NT2/D1 (cell line): Measurements from ENCODE around the gene UBE2G1.

Experiments
- DNase-seq: peaks from one replicate; pipeline ENCODE4 v3.0.0-alpha.2; 2011; ENCODE audit warnings: low read depth, low spot score
- H3K27me3 ChIP-seq: 2 replicates; pipeline ENCODE4 v1.6.0; 2011; ENCODE audit warnings: mild to moderate bottlenecking; ENCODE audit not compliant: insufficient read length, insufficient read depth
- H3K36me3 ChIP-seq: 2 replicates; pipeline ENCODE4 v1.6.1; 2011; ENCODE audit warnings: mild to moderate bottlenecking, low read length, mixed read lengths; ENCODE audit not compliant: insufficient read depth, insufficient read length
- H3K4me1 ChIP-seq: 2 replicates; pipeline ENCODE4 v1.5.1; 2011; ENCODE audit not compliant: insufficient read depth, insufficient read length
- H3K4me3 ChIP-seq: 2 replicates; pipeline ENCODE4 v1.5.1; 2011; ENCODE audit warnings: low read depth; ENCODE audit not compliant: insufficient read length
- H3K9ac ChIP-seq: 2 replicates; pipeline ENCODE4 v1.6.0; 2011; ENCODE audit warnings: low read depth; ENCODE audit not compliant: insufficient read length
- H3K9me3 ChIP-seq: 2 replicates; pipeline ENCODE4 v1.5.1; 2011; ENCODE audit warnings: mild to moderate bottlenecking, low read length; ENCODE audit not compliant: insufficient read depth
- SUZ12 ChIP-seq: IDR thresholded peaks from 2 replicates; pipeline ENCODE4 v1.6.1; 2011; ENCODE audit not compliant: insufficient read length, insufficient read depth; ENCODE audit errors: extremely low read depth
- YY1 ChIP-seq: IDR thresholded peaks from 2 replicates; pipeline ENCODE4 v1.6.1; 2011; ENCODE audit not compliant: insufficient read length, insufficient read depth
- ZNF274 ChIP-seq: IDR thresholded peaks from 2 replicates; pipeline ENCODE4 v1.6.1; 2011; ENCODE audit warnings: mild to moderate bottlenecking, low read depth, low read length

The UBE2G1 gene

GRCh38 chr17:4246674-4247073 lies 119.8 kb downstream of the UBE2G1 start:
- TF ChIP-seq ZNF274 (no peak), YY1 (no peak), SUZ12 (no peak)
- no peaks in the 10 kb centered on the region for H3K27me3 ChIP-seq
- H3K4me3 ChIP-seq: no peak overlapping the region
- H3K9ac ChIP-seq: no peak overlapping the region
- H3K36me3 ChIP-seq: peaks cover 19% of the 10 kb centered on the region
- no peaks in the 10 kb centered on the region for H3K9me3 ChIP-seq
- no peak for DNase-seq
- H3K4me1 ChIP-seq: peaks cover 5% of the 10 kb centered on the region

- TF ChIP-seq SUZ12: no peak
- no peak for TF ChIP-seq ZNF274
- TF ChIP-seq YY1: no peak
- Histone ChIP-seq H3K9me3 (no peaks in the 10 kb centered on the region), H3K4me3 (no peak overlapping the region), H3K4me1 (no peaks in the 10 kb centered on the region), H3K9ac (no peak overlapping the region), H3K36me3 (peaks cover 36% of the 10 kb centered on the region), H3K27me3 (no peaks in the 10 kb centered on the region)
- no peak for DNase-seq
These were observed 124.9 kb downstream of the UBE2G1 start for GRCh38 chr17:4241535-4241934.

- DNase-seq: no peak
- Histone ChIP-seq H3K4me1 (no peaks in the 10 kb centered on the region), H3K9me3 (no peaks in the 10 kb centered on the region), H3K9ac (no peak overlapping the region), H3K36me3 (peaks cover 52% of the 10 kb centered on the region), H3K27me3 (no peaks in the 10 kb centered on the region), H3K4me3 (no peak overlapping the region)
- TF ChIP-seq YY1: no peak
- TF ChIP-seq SUZ12: no peak
- no peak for TF ChIP-seq ZNF274
These were observed 130.0 kb downstream of the UBE2G1 start for GRCh38 chr17:4236456-4236855.

GRCh38 chr17:4235372-4236279 lies 130.8 kb downstream of the UBE2G1 start:
- Histone ChIP-seq H3K4me1 (no peaks in the 10 kb centered on the region), H3K27me3 (no peaks in the 10 kb centered on the region), H3K36me3 (peaks cover 50% of the 10 kb centered on the region), H3K9ac (no peak overlapping the region), H3K9me3 (no peaks in the 10 kb centered on the region), H3K4me3 (no peak overlapping the region)
- DNase-seq: no peak
- TF ChIP-seq ZNF274 (no peak), SUZ12 (no peak), YY1 (no peak)

- H3K9me3 ChIP-seq: no peaks in the 10 kb centered on the region
- no peaks in the 10 kb centered on the region for H3K4me1 ChIP-seq
- no peak overlapping the region for H3K4me3 ChIP-seq
- peaks cover 42% of the 10 kb centered on the region for H3K36me3 ChIP-seq
- TF ChIP-seq SUZ12 (no peak), ZNF274 (no peak), YY1 (no peak)
- no peak for DNase-seq
- H3K27me3 ChIP-seq: no peaks in the 10 kb centered on the region
- no peak overlapping the region for H3K9ac ChIP-seq
These were observed 132.1 kb downstream of the UBE2G1 start for GRCh38 chr17:4234401-4234800.

GRCh38 chr17:4233668-4234258 lies 132.7 kb downstream of the UBE2G1 start:
- H3K4me1 ChIP-seq: no peaks in the 10 kb centered on the region
- no peak for TF ChIP-seq YY1
- no peak for TF ChIP-seq SUZ12
- TF ChIP-seq ZNF274: no peak
- DNase-seq: no peak
- H3K9me3 ChIP-seq: no peaks in the 10 kb centered on the region
- H3K4me3 ChIP-seq: no peak overlapping the region
- no peaks in the 10 kb centered on the region for H3K27me3 ChIP-seq
- peaks cover 38% of the 10 kb centered on the region for H3K36me3 ChIP-seq
- no peak overlapping the region for H3K9ac ChIP-seq

GRCh38 chr17:4232168-4232813 lies 134.2 kb downstream of the UBE2G1 start:
- peaks cover 30% of the 10 kb centered on the region for H3K36me3 ChIP-seq
- no peak overlapping the region for H3K9ac ChIP-seq
- DNase-seq: no peak
- no peak overlapping the region for H3K4me3 ChIP-seq
- H3K4me1 ChIP-seq: no peaks in the 10 kb centered on the region
- TF ChIP-seq YY1 (no peak), SUZ12 (no peak), ZNF274 (no peak)
- H3K9me3 ChIP-seq: no peaks in the 10 kb centered on the region
- no peaks in the 10 kb centered on the region for H3K27me3 ChIP-seq
